ENCODE measurements around the gene GALNT15.

- no peak for TF ChIP-seq CTCF (conservative IDR thresholded peaks at IDR 0.05; ENCODE audit: low read depth, low read length)
- no peak for TF ChIP-seq EZH2 (IDR thresholded peaks at IDR 0.05; ENCODE audit: borderline replicate concordance, low read depth, low read length, poor library complexity, severe bottlenecking)
These were observed 96.4 kb downstream of the GALNT15 start for GRCh38 chr3:16270855-16271254.
